ENCODE data around the gene CACHD1. TPM values are rescaled to one million over a fixed set of nuclear protein-coding genes. Genes with fewer than 3 reads are reported as not detected.

The CACHD1 gene
- total and polyA plus RNA-seq, 9 of the 15 experiments (the other 6 are each of a cell fraction or from before 2014, with no cell fraction given), result 0.07 TPM; not detected in 8

DNA sequence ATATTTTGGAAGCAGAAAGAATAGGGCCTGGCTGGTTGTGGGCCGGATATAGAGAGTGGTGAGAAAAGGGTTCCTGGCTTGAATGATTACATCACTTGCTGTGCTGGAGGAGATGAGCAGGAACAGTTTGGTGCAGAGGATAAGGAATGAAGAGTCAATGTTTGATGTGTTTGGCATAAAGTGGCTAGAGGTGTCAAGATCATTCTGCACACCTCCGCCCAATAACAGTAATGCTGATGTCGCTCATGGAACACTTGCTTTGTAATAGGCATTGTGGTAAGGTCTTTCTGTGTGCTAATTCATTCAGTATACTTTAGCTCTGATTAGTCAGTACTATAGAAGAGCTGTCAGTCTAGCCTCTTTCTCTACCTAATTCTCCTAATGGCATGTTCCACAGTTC is 226.9 kb downstream of the CACHD1 start:
- H3K79me2 ChIP-seq (ENCODE audit: control insufficient read depth, insufficient read depth, low read length), result no peaks in the 10 kb centered on the region
- H3K36me3 ChIP-seq (ENCODE audit: control insufficient read depth, insufficient read depth, low read length), result no peaks in the 10 kb centered on the region
- H3K4me2 ChIP-seq (ENCODE audit: insufficient read depth, low read length), result no peak overlapping the region
- ATAC-seq, result no peak
- no peak overlapping the region for H3K27ac ChIP-seq (ENCODE audit: extremely low read depth, low read depth, low read length)
- WGBS (ENCODE audit: insufficient coverage, low coverage, missing lambda C conversion rate), result 0% methylated on average over 3 of the region's 3 CpGs
- TF ChIP-seq DPF2 (IDR thresholded peaks at IDR 0.05), result no peak
- TF ChIP-seq ELF2 (CRISPR knock-in tag; IDR thresholded peaks at IDR 0.05), result no peak
- no peak for TF ChIP-seq ZNF12 (CRISPR knock-in tag; IDR thresholded peaks at IDR 0.05)
- no peak for TF ChIP-seq LEF1 (IDR thresholded peaks at IDR 0.05)
- TF ChIP-seq ARID3B (CRISPR knock-in tag; IDR thresholded peaks at IDR 0.05; ENCODE audit: borderline replicate concordance), result no peak
- no peak for TF ChIP-seq OTX1 (CRISPR knock-in tag; IDR thresholded peaks at IDR 0.05)
- TF ChIP-seq SRSF3 (IDR thresholded peaks at IDR 0.05; ENCODE audit: insufficient read depth, low read length), result no peak
- TF ChIP-seq CBX5 (IDR thresholded peaks at IDR 0.05; ENCODE audit: borderline replicate concordance, low read depth), result no peak
- TF ChIP-seq EWSR1 (IDR thresholded peaks at IDR 0.05; ENCODE audit: borderline replicate concordance, low read depth, partially characterized antibody), result no peak
- TF ChIP-seq BACH1 (tag; IDR thresholded peaks at IDR 0.05), result no peak
- H3K9me3 ChIP-seq (replicated peaks; ENCODE audit: control insufficient read depth, insufficient read depth, low read depth, low read length), result no peaks in the 10 kb centered on the region
- no peak for DNase-seq (ENCODE audit: extremely low read depth in 1 of 4, low spot score in 3 of 4)
- CTCF ChIA-PET (ENCODE audit: low intra/inter-chr PET ratio), result no interaction called here
- no peaks in the 10 kb centered on the region for H4K20me1 ChIP-seq (replicated peaks; ENCODE audit: control insufficient read depth, insufficient read depth, low read length)
- H3K4me3 ChIP-seq, result no peak overlapping the region
- H2AFZ ChIP-seq (ENCODE audit: low read depth, low read length), result no peak overlapping the region
- POLR2A ChIA-PET, result interaction anchor here (0.6 to 0.9 kb wide), 2 partner anchors 28 to 103 kb away, joined by 3 read pairs; no protein-coding TSS in a partner anchor
- H3K9ac ChIP-seq (ENCODE audit: insufficient read depth in 1 of 2, low read depth in 2 of 2, low read length in 2 of 2), result no peak overlapping the region
- no peaks in the 10 kb centered on the region for H3K4me1 ChIP-seq (replicated peaks in 1 of 2; ENCODE audit: control insufficient read depth in 2 of 2, insufficient read depth in 2 of 2, low read length in 2 of 2)
- no TSS peak for BruUV-seq (replicated peaks)
- no peaks in the 10 kb centered on the region for H3K9me1 ChIP-seq (ENCODE audit: control insufficient read depth, insufficient read depth, low read length)
- no peak for FAIRE-seq
- intact Hi-C loops (cut with micrococcal nuclease) (no loop called here), in situ Hi-C loops (cut with MboI) (no loop called here)
- H3K27me3 ChIP-seq (ENCODE audit: control insufficient read depth in 2 of 2, insufficient read depth in 2 of 2, low read length in 2 of 2), result peaks cover 6 to 23% of the 10 kb centered on the region in 2 experiments; a peak in 4 of 5 replicates

All from K562 (cell line).